Upper lobe of right lung (tissue), 1 donor: ENCODE measurements around the gene HS6ST3. TPM values are rescaled to one million over a fixed set of nuclear protein-coding genes. Genes with fewer than 3 reads are reported as not detected.

Experiments
- ATAC-seq: fragments of 200-7000 bp; cut with Tn5 transposase; one replicate; pipeline ENCODE4 v1.9.1; 2020; ENCODE audit warnings: mild to moderate bottlenecking, moderate library complexity
- DNase-seq: peaks from one replicate; pipeline ENCODE4 v3.0.0-alpha.2; 2020
- H3K27ac ChIP-seq: fragments of 200-600 bp; one replicate; pipeline ENCODE4 v1.8.0; 2022
- H3K27me3 ChIP-seq: fragments of 200-600 bp; one replicate; pipeline ENCODE4 v1.8.0; 2022; ENCODE audit warnings: mild to moderate bottlenecking
- H3K36me3 ChIP-seq: fragments of 200-600 bp; one replicate; pipeline ENCODE4 v1.8.0; 2022
- H3K4me1 ChIP-seq: fragments of 200-600 bp; one replicate; pipeline ENCODE4 v1.8.0; 2022
- H3K4me3 ChIP-seq: fragments of 200-600 bp; one replicate; pipeline ENCODE4 v1.8.0; 2022; ENCODE audit warnings: mild to moderate bottlenecking
- H3K9me3 ChIP-seq: fragments of 200-600 bp; one replicate; pipeline ENCODE4 v1.8.0; 2022
- CTCF ChIP-seq: fragments of 200-600 bp; IDR thresholded peaks from one replicate; pipeline ENCODE4 v1.8.0; 2022; ENCODE audit warnings: antibody characterized with exemption
- intact Hi-C: fragments of 100-400 bp; cut with DNase I; formaldehyde crosslinking; loops from one replicate; pipeline ENCODE4 v1.11.0; 2022
- total RNA-seq: library from RNA; stranded (reverse); fragmentation: NEBNext Ultra II Directional; extraction: Animal tissue kit (Norgen Biotek cat#: 25700); gene quantifications from one replicate; pipeline ENCODE4 v1.2.1, GENCODE V29; 2021
- donor health status: DM: no; HTN: yes; CAD: no; lungs with severe emphysema.

The HS6ST3 gene
- total RNA-seq, 1 donor from 2014 or later: not detected

- Histone ChIP-seq H3K4me1 (no peaks in the 10 kb centered on the region), H3K9me3 (no peaks in the 10 kb centered on the region), H3K4me3 (no peak overlapping the region), H3K27me3 (no peaks in the 10 kb centered on the region), H3K27ac (no peak overlapping the region), H3K36me3 (no peaks in the 10 kb centered on the region)
- DNase-seq (no peak), ATAC-seq (no peak)
- intact Hi-C loops: no loop called here
- TF ChIP-seq CTCF: no peak
Measured at GRCh38 chr13:96415831-96416385, 326.0 kb downstream of the HS6ST3 start.

- no peak overlapping the region for H3K4me3 ChIP-seq
- no peaks in the 10 kb centered on the region for H3K27me3 ChIP-seq
- H3K4me1 ChIP-seq: no peaks in the 10 kb centered on the region
- H3K36me3 ChIP-seq: no peaks in the 10 kb centered on the region
- DNase-seq (no peak), ATAC-seq (no peak)
- intact Hi-C loops: no loop called here
- no peaks in the 10 kb centered on the region for H3K9me3 ChIP-seq
- H3K27ac ChIP-seq: no peak overlapping the region
- no peak for TF ChIP-seq CTCF
Measured at GRCh38 chr13:96417939-96418685, 328.2 kb downstream of the HS6ST3 start.

- Histone ChIP-seq H3K4me1 (no peaks in the 10 kb centered on the region), H3K27ac (no peak overlapping the region), H3K36me3 (no peaks in the 10 kb centered on the region), H3K9me3 (no peaks in the 10 kb centered on the region), H3K27me3 (no peaks in the 10 kb centered on the region), H3K4me3 (no peak overlapping the region)
- DNase-seq: no peak
- no peak for TF ChIP-seq CTCF
- intact Hi-C loops: no loop called here
- no peak for ATAC-seq
Measured at GRCh38 chr13:96421314-96421713, 331.4 kb downstream of the HS6ST3 start.

GRCh38 chr13:96422002-96422401 lies 332.1 kb downstream of the HS6ST3 start:
- no peak for DNase-seq
- Histone ChIP-seq H3K9me3 (no peaks in the 10 kb centered on the region), H3K4me1 (no peaks in the 10 kb centered on the region), H3K36me3 (no peaks in the 10 kb centered on the region), H3K27ac (no peak overlapping the region), H3K27me3 (no peaks in the 10 kb centered on the region), H3K4me3 (no peak overlapping the region)
- TF ChIP-seq CTCF: no peak
- ATAC-seq: no peak
- intact Hi-C loops: no loop called here

- Histone ChIP-seq H3K27me3 (no peaks in the 10 kb centered on the region), H3K9me3 (no peaks in the 10 kb centered on the region), H3K4me3 (no peak overlapping the region), H3K4me1 (no peaks in the 10 kb centered on the region), H3K36me3 (no peaks in the 10 kb centered on the region), H3K27ac (no peak overlapping the region)
- DNase-seq (no peak), ATAC-seq (no peak)
- intact Hi-C loops: no loop called here
- TF ChIP-seq CTCF: no peak
Measured at GRCh38 chr13:96426167-96426566, 336.3 kb downstream of the HS6ST3 start.
